Hepatocyte (in vitro differentiated cells): Measurements from ENCODE around the gene R3HDM4. TPM values are rescaled to one million over a fixed set of nuclear protein-coding genes. Genes with fewer than 3 reads are reported as not detected.

ENCODE experiments used
- DNase-seq: peaks from one replicate; pipeline ENCODE4 v3.0.0-alpha.2; 2016; ENCODE audit warnings: low spot score
- H2AFZ ChIP-seq: fragments of 200-600 bp; sonication (generic); 2 replicates; pipeline ENCODE4 v1.6.0; 2016; ENCODE audit warnings: antibody characterized with exemption, mild to moderate bottlenecking
- H3K27ac ChIP-seq: fragments of 200-600 bp; sonication (generic); 2 replicates; pipeline ENCODE4 v1.5.1; 2016; ENCODE audit warnings: mild to moderate bottlenecking
- H3K27me3 ChIP-seq: fragments of 200-600 bp; sonication (generic); 2 replicates; pipeline ENCODE4 v1.6.1; 2016
- H3K36me3 ChIP-seq: fragments of 200-600 bp; sonication (generic); replicated peaks from 2 replicates; pipeline ENCODE4 v1.5.1; 2016; ENCODE audit warnings: low read depth; ENCODE audit not compliant: insufficient read depth
- H3K4me1 ChIP-seq: fragments of 200-600 bp; sonication (generic); 2 replicates; pipeline ENCODE4 v1.5.1; 2016; ENCODE audit warnings: mild to moderate bottlenecking, moderate library complexity; ENCODE audit not compliant: insufficient read depth
- H3K4me2 ChIP-seq: fragments of 200-600 bp; sonication (generic); 2 replicates; pipeline ENCODE4 v1.6.0; 2016
- H3K4me3 ChIP-seq: fragments of 200-600 bp; sonication (generic); 2 replicates; pipeline ENCODE4 v1.5.1; 2016; ENCODE audit warnings: mild to moderate bottlenecking
- H3K79me2 ChIP-seq: fragments of 200-600 bp; sonication (generic); 2 replicates; pipeline ENCODE4 v1.6.0; 2017; ENCODE audit warnings: mild to moderate bottlenecking
- H3K9me2 ChIP-seq: fragments of 200-600 bp; sonication (generic); replicated peaks from 2 replicates; pipeline ENCODE4 v1.6.0; 2017; ENCODE audit warnings: mild to moderate bottlenecking; ENCODE audit not compliant: insufficient read depth
- H3K9me3 ChIP-seq: fragments of 200-600 bp; sonication (generic); 2 replicates; pipeline ENCODE4 v1.5.1; 2016; ENCODE audit warnings: low read depth, mild to moderate bottlenecking
- H4K20me1 ChIP-seq: fragments of 200-600 bp; sonication (generic); 2 replicates; pipeline ENCODE4 v1.6.0; 2016; ENCODE audit warnings: mild to moderate bottlenecking; ENCODE audit not compliant: insufficient read depth, poor library complexity, severe bottlenecking
- CTCF ChIP-seq: fragments of 200-600 bp; sonication (generic); IDR thresholded peaks from 2 replicates; pipeline ENCODE4 v1.5.1; 2016; ENCODE audit warnings: antibody characterized with exemption, mild to moderate bottlenecking; ENCODE audit not compliant: poor library complexity
- EZH2 ChIP-seq: fragments of 200-600 bp; sonication (generic); IDR thresholded peaks from 2 replicates; pipeline ENCODE4 v1.6.1; 2016; ENCODE audit warnings: antibody characterized with exemption, mild to moderate bottlenecking, borderline replicate concordance
- EZH2phosphoT487 ChIP-seq: fragments of 200-600 bp; sonication (generic); IDR thresholded peaks from one replicate; pipeline ENCODE4 v1.6.1; 2018; ENCODE audit warnings: antibody characterized with exemption, mild to moderate bottlenecking, low read depth, moderate library complexity; ENCODE audit not compliant: unreplicated experiment, severe bottlenecking
- WGBS: methylation state at CpG from one replicate; pipeline ENCODE4 v1.1.6; 2016; ENCODE audit warnings: low lambda C conversion rate; ENCODE audit errors: missing lambda C conversion rate; 5-methylcytosine and 5-hydroxymethylcytosine counted together
- polyA plus RNA-seq: library from polyadenylated mRNA; unstranded; fragments of >200 nt; fragmentation: Nextera tagmentation; extraction: Ambion mirVana; gene quantifications from 2 replicates; pipeline ENCODE4 v1.2.1, GENCODE V29; 2016
- total RNA-seq: library from RNA; depleted of rRNA; stranded (reverse); fragments of >200 nt; gene quantifications from 2 replicates; pipeline ENCODE4 v1.2.3, GENCODE V29; 2014

R3HDM4 gene
- total and polyA plus RNA-seq, 2 experiments from 2014 or later: 44.1 to 86.6 TPM

DNA sequence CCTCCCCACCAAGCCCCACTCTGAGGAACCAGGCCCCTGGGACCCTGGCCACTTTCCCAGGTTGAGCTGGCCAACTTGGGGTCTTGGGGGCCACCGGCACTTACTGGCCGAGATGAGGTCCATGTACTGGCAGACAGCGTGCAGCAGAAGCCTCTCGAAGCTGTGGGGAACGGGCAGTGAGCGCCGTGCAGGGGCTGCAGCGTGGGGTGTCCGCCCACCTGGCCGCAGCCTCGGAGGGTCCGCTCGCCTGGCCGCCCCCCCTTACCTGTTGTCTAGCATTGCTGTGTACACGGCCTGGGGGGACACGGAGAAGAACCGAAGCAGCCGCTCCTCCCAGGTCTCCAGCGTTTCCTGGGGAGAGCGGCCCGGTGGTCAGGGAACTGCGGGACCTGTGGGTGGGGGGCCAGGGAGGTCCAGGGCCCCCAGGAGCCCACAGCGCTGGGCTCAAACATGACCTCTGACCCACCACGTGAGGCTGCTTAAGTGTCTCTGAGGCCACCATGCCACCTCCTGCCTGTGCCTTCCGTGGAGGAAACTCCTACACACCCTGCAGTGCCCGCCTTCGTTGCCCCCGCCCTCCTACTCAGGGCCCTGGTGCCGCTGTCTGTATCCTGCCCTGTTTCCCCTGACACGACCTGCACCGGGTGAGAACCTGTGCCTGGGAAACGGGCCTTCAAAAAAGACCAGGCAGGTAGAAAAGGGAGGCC lies 13.5 kb downstream of the R3HDM4 start:
- 92% methylated on average over 32 of the region's 32 CpGs for WGBS
- Histone ChIP-seq H4K20me1 (peaks cover 27% of the 10 kb centered on the region), H3K4me3 (no peak overlapping the region)

DNA sequence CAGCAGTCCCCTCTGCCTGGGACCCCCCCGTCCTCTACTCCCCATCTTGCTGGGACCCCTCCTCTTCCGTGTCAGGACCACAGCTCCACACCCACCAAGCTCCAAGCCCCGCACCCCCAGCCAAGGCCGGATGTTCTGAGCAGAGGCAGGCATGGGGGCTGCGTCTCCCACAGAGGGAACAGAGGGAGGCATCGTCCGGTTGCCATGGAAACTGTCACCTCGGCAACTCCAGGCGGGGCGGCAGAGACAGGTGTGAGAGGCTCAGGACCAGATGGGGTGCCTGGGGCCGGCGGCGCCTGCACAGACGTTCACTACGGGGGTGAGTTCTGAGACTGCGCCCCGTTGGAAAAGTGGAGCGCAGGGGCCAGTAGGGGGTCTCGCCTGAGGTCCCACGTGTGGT lies 14.4 kb downstream of the R3HDM4 start:
- no peaks in the 10 kb centered on the region for H3K9me3 ChIP-seq
- DNase-seq: no peak
- no peaks in the 10 kb centered on the region for H3K27me3 ChIP-seq
- H3K9me2 ChIP-seq: no peaks in the 10 kb centered on the region
- no peak overlapping the region for H3K4me3 ChIP-seq
- peaks cover 13% of the 10 kb centered on the region for H3K79me2 ChIP-seq
- H3K36me3 ChIP-seq: no peaks in the 10 kb centered on the region
- H3K27ac ChIP-seq: no peak overlapping the region
- peaks cover 19% of the 10 kb centered on the region for H4K20me1 ChIP-seq
- TF ChIP-seq CTCF (no peak), EZH2phosphoT487 (no peak), EZH2 (no peak)
- no peak overlapping the region for H2AFZ ChIP-seq
- WGBS: 89% methylated on average over 16 of the region's 20 CpGs
- no peaks in the 10 kb centered on the region for H3K4me1 ChIP-seq
- H3K4me2 ChIP-seq: no peak overlapping the region

More for the DNA sequence above, 13.5 kb downstream of the R3HDM4 start:
- no peak for DNase-seq
- H3K4me1 ChIP-seq: no peaks in the 10 kb centered on the region
- H3K4me2 ChIP-seq: no peak overlapping the region
- H3K27ac ChIP-seq: no peak overlapping the region
- H3K79me2 ChIP-seq: peaks cover 20% of the 10 kb centered on the region
- H3K9me2 ChIP-seq: no peaks in the 10 kb centered on the region
- H3K9me3 ChIP-seq: no peaks in the 10 kb centered on the region
- TF ChIP-seq CTCF (no peak), EZH2phosphoT487 (no peak), EZH2 (no peak)
- no peaks in the 10 kb centered on the region for H3K36me3 ChIP-seq
- H3K27me3 ChIP-seq: no peaks in the 10 kb centered on the region
- H2AFZ ChIP-seq: no peak overlapping the region

- Histone ChIP-seq H4K20me1 (peaks cover 8% of the 10 kb centered on the region), H3K27ac (no peak overlapping the region), H3K27me3 (no peaks in the 10 kb centered on the region), H3K79me2 (peaks cover 8% of the 10 kb centered on the region), H3K9me2 (no peaks in the 10 kb centered on the region), H3K4me3 (no peak overlapping the region), H2AFZ (no peak overlapping the region), H3K4me2 (no peak overlapping the region), H3K36me3 (no peaks in the 10 kb centered on the region), H3K4me1 (no peaks in the 10 kb centered on the region), H3K9me3 (no peaks in the 10 kb centered on the region)
- WGBS: 91% methylated on average over 26 of the region's 26 CpGs
- no peak for DNase-seq
- no peak for TF ChIP-seq EZH2phosphoT487
These were observed 15.5 kb downstream of the R3HDM4 start for GRCh38 chr19:897442-898039.

- no peak overlapping the region for H3K4me3 ChIP-seq
- H2AFZ ChIP-seq: no peak overlapping the region
- no peak overlapping the region for H3K27ac ChIP-seq
- H3K79me2 ChIP-seq: peaks cover 8% of the 10 kb centered on the region
- H4K20me1 ChIP-seq: peaks cover 3% of the 10 kb centered on the region
- H3K9me3 ChIP-seq: no peaks in the 10 kb centered on the region
- 91% methylated on average over 11 of the region's 11 CpGs for WGBS
- H3K27me3 ChIP-seq: no peaks in the 10 kb centered on the region
- no peak for DNase-seq
- H3K4me2 ChIP-seq: no peak overlapping the region
- no peaks in the 10 kb centered on the region for H3K36me3 ChIP-seq
- TF ChIP-seq CTCF (no peak), EZH2 (no peak), EZH2phosphoT487 (no peak)
- no peaks in the 10 kb centered on the region for H3K4me1 ChIP-seq
- H3K9me2 ChIP-seq: no peaks in the 10 kb centered on the region
These were observed 16.0 kb downstream of the R3HDM4 start for GRCh38 chr19:896999-897398.
